ENCODE measurements around the gene PERM1.
A peak's percentile ranks its signal among the peaks of the same experiment; 100 is the strongest.

PERM1 gene

DNA sequence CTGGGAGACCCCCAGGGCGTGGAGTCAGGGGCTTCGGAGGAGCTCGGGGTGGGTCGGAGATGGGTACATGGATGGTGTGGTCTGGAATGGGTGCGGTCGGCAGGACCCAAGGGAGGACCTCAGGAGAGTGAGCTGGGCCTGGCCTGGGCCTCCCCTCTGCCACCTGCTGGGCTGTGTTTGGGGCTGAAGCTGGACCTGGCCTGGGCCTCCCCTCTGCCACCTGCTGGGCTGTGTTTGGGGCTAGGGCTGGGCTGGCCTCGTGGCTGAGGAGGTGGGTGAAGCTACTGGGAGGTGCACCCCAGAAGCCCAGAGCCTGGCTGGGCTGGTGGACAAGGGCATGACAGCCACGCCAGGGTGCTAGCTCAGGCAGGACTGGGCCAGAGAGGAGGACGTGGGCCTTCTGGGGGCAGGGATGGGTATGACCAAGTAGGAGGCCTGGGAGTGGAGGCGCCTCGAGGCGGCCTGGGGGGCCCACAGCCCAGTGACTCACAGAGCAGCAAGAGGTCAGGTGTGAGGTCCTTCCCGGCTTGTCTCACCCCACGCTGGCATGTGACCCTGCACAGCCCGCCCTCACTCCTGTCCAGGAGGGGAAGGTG, 43.7 kb downstream of the PERM1 start:
- no peak overlapping the region for H2BK5ac ChIP-seq (ENCODE audit: low read depth, low read length, poor library complexity, severe bottlenecking)
- no peak overlapping the region for H3K9ac ChIP-seq (ENCODE audit: low read length)
- no peak overlapping the region for H4K8ac ChIP-seq (ENCODE audit: low read length)
- H3K4me1 ChIP-seq (ENCODE audit: control insufficient read depth, insufficient read depth, low read depth, low read length): peaks cover 63% of the 10 kb centered on the region
- H3K23ac ChIP-seq (ENCODE audit: low read length in 2 of 2): no peak overlapping the region
- no peaks in the 10 kb centered on the region for H3K9me3 ChIP-seq (ENCODE audit: control insufficient read depth, low read length)
- H3K79me1 ChIP-seq (replicated peaks; ENCODE audit: low read length, poor library complexity, severe bottlenecking): no peaks in the 10 kb centered on the region
- no peak overlapping the region for H3K4me3 ChIP-seq (ENCODE audit: insufficient read depth in 1 of 2, low read depth in 1 of 2, low read length in 2 of 2)
- no peak overlapping the region for H3K14ac ChIP-seq (ENCODE audit: low read length in 2 of 2)
- DNase-seq: peak; percentile 48
- no peaks in the 10 kb centered on the region for H3K36me3 ChIP-seq (ENCODE audit: control insufficient read depth in 1 of 2, insufficient read depth in 2 of 2, low read depth in 1 of 2, low read length in 2 of 2)
- no peak overlapping the region for H2AFZ ChIP-seq (ENCODE audit: low read depth, low read length)
- no peak overlapping the region for H2AK5ac ChIP-seq (ENCODE audit: low read length, severe bottlenecking)
- no peak overlapping the region for H3K4ac ChIP-seq (ENCODE audit: low read depth in 1 of 2, low read length in 2 of 2)
- peak overlapping the region in 1 of 2 experiments; percentile 8 for H2BK12ac ChIP-seq (ENCODE audit: low read length in 2 of 2)
- H4K91ac ChIP-seq (ENCODE audit: low read length): no peak overlapping the region
- no peak overlapping the region for H2BK15ac ChIP-seq (ENCODE audit: low read depth, poor library complexity, severe bottlenecking)
- H3K27ac ChIP-seq (ENCODE audit: low read length, poor library complexity, severe bottlenecking): no peak overlapping the region
- WGBS: 67% methylated on average over 15 of the region's 15 CpGs
- no peak overlapping the region for H3K4me2 ChIP-seq (ENCODE audit: low read length, poor library complexity, severe bottlenecking)
- peaks cover 39 to 41% of the 10 kb centered on the region in 2 experiments for H3K27me3 ChIP-seq (ENCODE audit: control insufficient read depth in 1 of 2, insufficient read depth in 1 of 2, low read length in 2 of 2)
- no peak overlapping the region for H3K18ac ChIP-seq (ENCODE audit: low read depth in 1 of 2, low read length in 2 of 2)
- H2BK120ac ChIP-seq (ENCODE audit: low read depth, low read length): no peak overlapping the region

DNA sequence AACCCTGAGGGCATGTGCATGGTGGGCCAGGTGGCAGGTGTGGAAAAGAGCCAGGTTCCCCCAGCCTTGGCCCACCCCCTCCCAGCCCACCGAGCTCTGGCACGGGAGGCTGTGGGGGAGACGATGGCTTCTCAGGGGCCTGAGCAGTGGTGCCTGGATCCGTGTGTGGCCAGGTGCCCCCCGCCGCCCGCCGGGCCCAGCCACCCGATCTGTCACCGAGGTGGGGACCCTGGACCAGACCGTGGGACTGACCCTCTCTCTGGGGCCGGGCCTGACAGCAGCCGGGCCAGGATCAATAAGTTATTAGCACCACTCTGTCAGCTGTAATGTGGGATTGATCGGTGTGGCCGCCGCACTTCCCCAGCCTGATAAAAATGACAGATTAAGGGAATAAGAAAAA, 44.4 kb downstream of the PERM1 start:
- no peak overlapping the region for H3K27ac ChIP-seq (ENCODE audit: low read length, poor library complexity, severe bottlenecking)
- H2BK120ac ChIP-seq (ENCODE audit: low read depth, low read length): no peak overlapping the region
- H2BK15ac ChIP-seq (ENCODE audit: low read depth, poor library complexity, severe bottlenecking): no peak overlapping the region
- no peak overlapping the region for H2BK5ac ChIP-seq (ENCODE audit: low read depth, low read length, poor library complexity, severe bottlenecking)
- H3K79me1 ChIP-seq (replicated peaks; ENCODE audit: low read length, poor library complexity, severe bottlenecking): no peaks in the 10 kb centered on the region
- 83% methylated on average over 16 of the region's 16 CpGs for WGBS
- no peak overlapping the region for H3K14ac ChIP-seq (ENCODE audit: low read length in 2 of 2)
- no peak overlapping the region for H3K4me3 ChIP-seq (ENCODE audit: insufficient read depth in 1 of 2, low read depth in 1 of 2, low read length in 2 of 2)
- no peak for DNase-seq
- H2BK12ac ChIP-seq (ENCODE audit: low read length in 2 of 2): no peak overlapping the region
- H3K18ac ChIP-seq (ENCODE audit: low read depth in 1 of 2, low read length in 2 of 2): no peak overlapping the region
- H2AFZ ChIP-seq (ENCODE audit: low read depth, low read length): no peak overlapping the region
- peaks cover 40 to 45% of the 10 kb centered on the region in 2 experiments for H3K27me3 ChIP-seq (ENCODE audit: control insufficient read depth in 1 of 2, insufficient read depth in 1 of 2, low read length in 2 of 2)
- no peaks in the 10 kb centered on the region for H3K9me3 ChIP-seq (ENCODE audit: control insufficient read depth, low read length)
- H3K4me1 ChIP-seq (ENCODE audit: control insufficient read depth, insufficient read depth, low read depth, low read length): peaks cover 56% of the 10 kb centered on the region
- no peaks in the 10 kb centered on the region for H3K36me3 ChIP-seq (ENCODE audit: control insufficient read depth in 1 of 2, insufficient read depth in 2 of 2, low read depth in 1 of 2, low read length in 2 of 2)
- no peak overlapping the region for H4K91ac ChIP-seq (ENCODE audit: low read length)
- H2AK5ac ChIP-seq (ENCODE audit: low read length, severe bottlenecking): no peak overlapping the region
- H3K23ac ChIP-seq (ENCODE audit: low read length in 2 of 2): no peak overlapping the region
- no peak overlapping the region for H3K4me2 ChIP-seq (ENCODE audit: low read length, poor library complexity, severe bottlenecking)
- no peak overlapping the region for H3K9ac ChIP-seq (ENCODE audit: low read length)
- H4K8ac ChIP-seq (ENCODE audit: low read length): no peak overlapping the region
- H3K4ac ChIP-seq (ENCODE audit: low read depth in 1 of 2, low read length in 2 of 2): no peak overlapping the region

- Histone ChIP-seq H3K23ac (ENCODE audit: low read length in 2 of 2) (no peak overlapping the region), H4K91ac (ENCODE audit: low read length) (peak overlapping the region; percentile 41), H3K36me3 (ENCODE audit: control insufficient read depth in 1 of 2, insufficient read depth in 2 of 2, low read depth in 1 of 2, low read length in 2 of 2) (no peaks in the 10 kb centered on the region), H2AFZ (ENCODE audit: low read depth, low read length) (no peak overlapping the region), H2BK15ac (ENCODE audit: low read depth, poor library complexity, severe bottlenecking) (no peak overlapping the region), H3K27ac (ENCODE audit: low read length, poor library complexity, severe bottlenecking) (no peak overlapping the region), H2AK5ac (ENCODE audit: low read length, severe bottlenecking) (no peak overlapping the region), H3K27me3 (ENCODE audit: control insufficient read depth in 1 of 2, insufficient read depth in 1 of 2, low read length in 2 of 2) (peaks cover 49 to 51% of the 10 kb centered on the region in 2 experiments), H3K4me3 (ENCODE audit: insufficient read depth in 1 of 2, low read depth in 1 of 2, low read length in 2 of 2) (no peak overlapping the region), H3K4me2 (ENCODE audit: low read length, poor library complexity, severe bottlenecking) (no peak overlapping the region), H2BK5ac (ENCODE audit: low read depth, low read length, poor library complexity, severe bottlenecking) (no peak overlapping the region), H3K79me1 (replicated peaks; ENCODE audit: low read length, poor library complexity, severe bottlenecking) (no peaks in the 10 kb centered on the region), H3K9ac (ENCODE audit: low read length) (no peak overlapping the region), H3K4ac (ENCODE audit: low read depth in 1 of 2, low read length in 2 of 2) (no peak overlapping the region), H2BK12ac (ENCODE audit: low read length in 2 of 2) (no peak overlapping the region), H4K8ac (ENCODE audit: low read length) (no peak overlapping the region), H3K4me1 (ENCODE audit: control insufficient read depth, insufficient read depth, low read depth, low read length) (peaks cover 52% of the 10 kb centered on the region), H3K14ac (ENCODE audit: low read length in 2 of 2) (no peak overlapping the region), H2BK120ac (ENCODE audit: low read depth, low read length) (no peak overlapping the region), H3K9me3 (ENCODE audit: control insufficient read depth, low read length) (no peaks in the 10 kb centered on the region), H3K18ac (ENCODE audit: low read depth in 1 of 2, low read length in 2 of 2) (no peak overlapping the region)
- 81% methylated on average over 43 of the region's 45 CpGs for WGBS
- no peak for DNase-seq
Measured at GRCh38 chr1:936348-937264, 45.3 kb downstream of the PERM1 start.

- Histone ChIP-seq H3K9me3 (ENCODE audit: control insufficient read depth, low read length) (no peaks in the 10 kb centered on the region), H2AK5ac (ENCODE audit: low read length, severe bottlenecking) (no peak overlapping the region), H3K4me3 (ENCODE audit: insufficient read depth in 1 of 2, low read depth in 1 of 2, low read length in 2 of 2) (no peak overlapping the region), H3K14ac (ENCODE audit: low read length in 2 of 2) (peak overlapping the region in 1 of 2 experiments; percentile 74), H3K18ac (ENCODE audit: low read depth in 1 of 2, low read length in 2 of 2) (peak overlapping the region in 1 of 2 experiments; percentile 18), H3K9ac (ENCODE audit: low read length) (no peak overlapping the region), H2BK15ac (ENCODE audit: low read depth, poor library complexity, severe bottlenecking) (no peak overlapping the region), H2AFZ (ENCODE audit: low read depth, low read length) (no peak overlapping the region), H3K36me3 (ENCODE audit: control insufficient read depth in 1 of 2, insufficient read depth in 2 of 2, low read depth in 1 of 2, low read length in 2 of 2) (no peaks in the 10 kb centered on the region), H4K91ac (ENCODE audit: low read length) (no peak overlapping the region), H2BK5ac (ENCODE audit: low read depth, low read length, poor library complexity, severe bottlenecking) (no peak overlapping the region), H3K4me2 (ENCODE audit: low read length, poor library complexity, severe bottlenecking) (no peak overlapping the region), H2BK12ac (ENCODE audit: low read length in 2 of 2) (no peak overlapping the region), H3K4me1 (ENCODE audit: control insufficient read depth, insufficient read depth, low read depth, low read length) (peaks cover 53% of the 10 kb centered on the region), H3K27me3 (ENCODE audit: control insufficient read depth in 1 of 2, insufficient read depth in 1 of 2, low read length in 2 of 2) (peaks cover 50 to 57% of the 10 kb centered on the region in 2 experiments), H3K79me1 (replicated peaks; ENCODE audit: low read length, poor library complexity, severe bottlenecking) (no peaks in the 10 kb centered on the region), H2BK120ac (ENCODE audit: low read depth, low read length) (no peak overlapping the region), H4K8ac (ENCODE audit: low read length) (no peak overlapping the region), H3K27ac (ENCODE audit: low read length, poor library complexity, severe bottlenecking) (no peak overlapping the region), H3K23ac (ENCODE audit: low read length in 2 of 2) (peak overlapping the region in 1 of 2 experiments; percentile 97), H3K4ac (ENCODE audit: low read depth in 1 of 2, low read length in 2 of 2) (no peak overlapping the region)
- DNase-seq: peak; percentile 40
- WGBS: 8% methylated on average over 27 of the region's 30 CpGs
Measured at GRCh38 chr1:935751-936231, 46.1 kb downstream of the PERM1 start.

Measured in mesenchymal stem cell (in vitro differentiated cells and primary cell).